HCT116 (cell line): Measurements from ENCODE around the gene SMYD3. TPM values are rescaled to one million over a fixed set of nuclear protein-coding genes. Genes with fewer than 3 reads are reported as not detected.

Experiments
- ATAC-seq: fragments of 200-7000 bp; cut with Tn5 transposase; 2 replicates; pipeline ENCODE4 v1.9.1; 2020; ENCODE audit warnings: mild to moderate bottlenecking, moderate library complexity
- BruUV-seq: library from RNA; stranded (reverse); fragments of 400-500 nt; replicated peaks from 2 replicates; lab custom pipeline; 2021; lab: Mats Ljungman, UMichigan
- CTCF ChIA-PET: fragments of 300-600 bp; sonication (Branson Sonifier 250); formaldehyde crosslinking; loops from one replicate; lab custom pipeline; 2021; ENCODE audit warnings: antibody characterized with exemption; lab: Charles Lee
- POLR2A ChIA-PET: fragments of 300-600, 350-600 bp; sonication (Branson Sonifier 250); formaldehyde crosslinking; loops from one replicate; lab custom pipeline; 2021; ENCODE audit warnings: antibody characterized with exemption; lab: Charles Lee
- RAD21 ChIA-PET, 2 experiments: fragments of 300-600 bp; sonication (Branson Sonifier 250); formaldehyde crosslinking; loops; one replicate each; lab custom pipeline; 2023; ENCODE audit warnings: low total read pairs in 2 of 2; ENCODE audit not compliant: uncharacterized antibody in 2 of 2, unreplicated experiment in 2 of 2, low non-redundant PET in 1 of 2; lab: Charles Lee
- DNase-seq: peaks from one replicate; pipeline ENCODE4 v3.0.0-alpha.2; 2010; ENCODE audit warnings: low read depth, low spot score
- H2AFZ ChIP-seq: fragments of 200-600 bp; shearing (Covaris generic), sonication (generic); 2 replicates; pipeline ENCODE4 v1.6.1; 2017; ENCODE audit warnings: low read depth, mixed run types, mixed read lengths, antibody characterized with exemption, low read length; ENCODE audit not compliant: poor library complexity, severe bottlenecking
- H3K27ac ChIP-seq: 2 replicates; pipeline ENCODE4 v1.5.1; 2012; ENCODE audit warnings: low read depth, low read length
- H3K27me3 ChIP-seq: fragments of 200-600 bp; sonication (generic); 2 replicates; pipeline ENCODE4 v1.6.1; 2016; ENCODE audit warnings: mixed run types, low read length, mixed read lengths; ENCODE audit not compliant: insufficient read depth
- H3K36me3 ChIP-seq, 2 experiments: fragments of 200-500 bp in 1 of 2; fragments of 200-600 bp in 1 of 2; sonication (Bioruptor generic) in 1 of 2; sonication (generic) in 1 of 2; 2 replicates each; pipeline versions ENCODE4 v1.5.1 to v1.6.1; 2014 to 2016; ENCODE audit warnings: low read length in 2 of 2, inconsistent platforms in 1 of 2, mixed read lengths in 1 of 2, mixed run types in 1 of 2; ENCODE audit not compliant: insufficient read depth in 2 of 2, control insufficient read depth in 1 of 2
- H3K4me1 ChIP-seq, 2 experiments: fragments of 200-600 bp in 1 of 2; sonication (generic) in 1 of 2; 2 replicates each; pipeline versions ENCODE4 v1.5.1 to v1.6.1; 2012 to 2017; ENCODE audit warnings: low read length in 2 of 2, inconsistent platforms in 1 of 2, mild to moderate bottlenecking in 1 of 2, mixed read lengths in 1 of 2, mixed run types in 1 of 2, moderate library complexity in 1 of 2; ENCODE audit not compliant: insufficient read depth in 2 of 2, control insufficient read depth in 1 of 2
- H3K4me2 ChIP-seq: fragments of 200-600 bp; sonication (generic); 2 replicates; pipeline ENCODE4 v1.6.1; 2017; ENCODE audit warnings: mixed run types, low read length, mixed read lengths
- H3K4me3 ChIP-seq, 2 experiments: fragments of 200-600 bp in 1 of 2; sonication (generic) in 1 of 2; replicated peaks in 1 of 2; 2 replicates each; pipeline ENCODE4 v1.5.1; 2011 to 2016; ENCODE audit warnings: low read length in 2 of 2, control low read depth in 1 of 2, low read depth in 1 of 2, mild to moderate bottlenecking in 1 of 2, mixed read lengths in 1 of 2, mixed run types in 1 of 2
- H3K79me2 ChIP-seq: fragments of 200-600 bp; sonication (generic); 2 replicates; pipeline ENCODE4 v1.6.1; 2017; ENCODE audit warnings: mild to moderate bottlenecking, mixed run types, low read length, moderate library complexity, mixed read lengths; ENCODE audit not compliant: insufficient read depth
- H3K9ac ChIP-seq: fragments of 200-600 bp; sonication (generic); 2 replicates; pipeline ENCODE4 v1.6.1; 2016; ENCODE audit warnings: low read length, mixed read lengths
- H3K9me2 ChIP-seq: fragments of 200-600 bp; sonication (generic), shearing (Covaris generic); 2 replicates; pipeline ENCODE4 v1.6.1; 2017; ENCODE audit warnings: mixed run types, mild to moderate bottlenecking, moderate library complexity; ENCODE audit not compliant: insufficient read depth
- H3K9me3 ChIP-seq, 2 experiments: fragments of 200-500 bp in 1 of 2; fragments of 200-600 bp in 1 of 2; sonication (Bioruptor generic) in 1 of 2; sonication (generic) in 1 of 2; 2 replicates each; pipeline ENCODE4 v1.6.1; 2014 to 2017; ENCODE audit warnings: low read length in 2 of 2, mixed read lengths in 2 of 2, inconsistent platforms in 1 of 2, low read depth in 1 of 2, mild to moderate bottlenecking in 1 of 2, mixed run types in 1 of 2, moderate library complexity in 1 of 2; ENCODE audit not compliant: control insufficient read depth in 1 of 2, insufficient read depth in 1 of 2
- H4K20me1 ChIP-seq: fragments of 200-600 bp; sonication (generic), shearing (Covaris generic); 2 replicates; pipeline ENCODE4 v1.6.1; 2017; ENCODE audit warnings: mixed run types, mild to moderate bottlenecking, moderate library complexity; ENCODE audit not compliant: insufficient read depth
- ATF3 ChIP-seq: IDR thresholded peaks from 2 replicates; pipeline ENCODE4 v1.6.1; 2012
- CBX3 ChIP-seq: IDR thresholded peaks from 2 replicates; pipeline ENCODE4 v1.6.1; 2012; ENCODE audit warnings: low read depth
- CEBPB ChIP-seq: IDR thresholded peaks from 2 replicates; pipeline ENCODE4 v1.6.1; 2012; ENCODE audit warnings: low read depth
- CTCF ChIP-seq, 3 experiments: fragments of 200-600 bp in 1 of 3; sonication (generic) in 1 of 3; IDR thresholded peaks in 2 of 3; conservative IDR thresholded peaks in 1 of 3; 2 replicates each; pipeline ENCODE4 v1.5.1; 2012 to 2017; ENCODE audit warnings: low read depth in 2 of 3, low read length in 2 of 3, antibody characterized with exemption in 1 of 3, borderline replicate concordance in 1 of 3, control low read depth in 1 of 3, mild to moderate bottlenecking in 1 of 3, mixed read lengths in 1 of 3, mixed run types in 1 of 3, moderate library complexity in 1 of 3; ENCODE audit not compliant: insufficient read depth in 1 of 3
- EGR1 ChIP-seq: IDR thresholded peaks from 2 replicates; pipeline ENCODE4 v1.6.1; 2012; ENCODE audit warnings: low read depth
- EZH2 ChIP-seq: fragments of 200-600 bp; sonication (generic); IDR thresholded peaks from 2 replicates; pipeline ENCODE4 v1.6.1; 2017; ENCODE audit warnings: antibody characterized with exemption, mixed run types
- EZH2phosphoT487 ChIP-seq: fragments of 200-600 bp; IDR thresholded peaks from 2 replicates; pipeline ENCODE4 v1.6.1; 2018; ENCODE audit warnings: antibody characterized with exemption, borderline replicate concordance
- JUND ChIP-seq: IDR thresholded peaks from 2 replicates; pipeline ENCODE4 v1.6.1; 2012
- RAD21 ChIP-seq: IDR thresholded peaks from 2 replicates; pipeline ENCODE4 v1.6.1; 2012; ENCODE audit warnings: low read depth, mild to moderate bottlenecking
- SRF ChIP-seq: IDR thresholded peaks from 2 replicates; pipeline ENCODE4 v1.6.1; 2012; ENCODE audit warnings: low read depth
- TCF7L2 ChIP-seq: IDR thresholded peaks from 2 replicates; pipeline ENCODE4 v1.7.0; 2011; ENCODE audit warnings: borderline replicate concordance, inconsistent platforms; ENCODE audit not compliant: insufficient read depth, insufficient read length; ENCODE audit errors: extremely low read depth
- ZFX ChIP-seq: fragments of 450-650 bp; IDR thresholded peaks from 2 replicates; pipeline ENCODE4 v1.6.1; 2017
- ZNF274 ChIP-seq: fragments of 200-500 bp; sonication (Bioruptor generic); IDR thresholded peaks from 2 replicates; pipeline ENCODE4 v1.6.1; 2014; ENCODE audit warnings: mild to moderate bottlenecking, low read depth, low read length, inconsistent platforms
- intact Hi-C: fragments of 100-400 bp; cut with micrococcal nuclease; formaldehyde crosslinking; loops from 2 replicates; pipeline ENCODE4 v1.10.0; 2022
- total RNA-seq: library from RNA; stranded (reverse); gene quantifications from one replicate; pipeline ENCODE4 v1.2.1, GENCODE V29; 2021; ENCODE audit not compliant: unreplicated experiment
- TF ChIP-seq, protein P1 (sequence below): IDR thresholded peaks from 2 replicates; pipeline ENCODE4 v1.6.1; 2011; ENCODE audit warnings: mild to moderate bottlenecking, low read length, moderate library complexity; ENCODE audit not compliant: insufficient replicate concordance; ENCODE audit errors: extremely low read depth

SMYD3 gene
- total RNA-seq, 1 experiment from 2014 or later, result 33.6 TPM

DNA sequence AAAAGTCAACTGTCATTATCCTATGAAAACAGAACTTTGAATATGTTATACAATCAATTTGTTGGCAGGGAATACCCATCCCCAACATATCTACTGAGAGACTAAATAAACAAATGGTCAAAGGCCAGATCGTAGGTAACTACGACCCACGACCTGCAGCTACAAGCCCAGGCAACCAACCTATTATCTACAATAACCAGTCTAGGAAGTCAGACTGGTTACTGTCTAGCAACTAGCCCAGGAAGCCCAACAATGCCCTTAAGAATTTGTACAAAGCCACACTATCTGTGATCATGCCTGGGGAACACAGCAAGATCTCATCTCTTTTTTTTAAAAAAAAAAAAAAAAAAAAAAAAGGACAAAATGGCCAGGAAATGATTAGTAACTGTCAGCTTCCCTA is 58.7 kb downstream of the SMYD3 start:
- TF ChIP-seq EZH2 (no peak), EGR1 (no peak), RAD21 (no peak), TCF7L2 (no peak), ZFX (no peak), CEBPB (no peak), ATF3 (no peak), CTCF (IDR thresholded peaks at IDR 0.05 in 2 of 3, conservative IDR thresholded peaks at IDR 0.05 in 1 of 3; ENCODE audit: borderline replicate concordance in 1 of 3, insufficient read depth in 1 of 3, low read depth in 2 of 3, low read length in 2 of 3) (no peak), SRF (no peak), JUND (no peak), ZNF274 (no peak), CBX3 (no peak), EZH2phosphoT487 (no peak)
- TF ChIP-seq, protein P1, sequence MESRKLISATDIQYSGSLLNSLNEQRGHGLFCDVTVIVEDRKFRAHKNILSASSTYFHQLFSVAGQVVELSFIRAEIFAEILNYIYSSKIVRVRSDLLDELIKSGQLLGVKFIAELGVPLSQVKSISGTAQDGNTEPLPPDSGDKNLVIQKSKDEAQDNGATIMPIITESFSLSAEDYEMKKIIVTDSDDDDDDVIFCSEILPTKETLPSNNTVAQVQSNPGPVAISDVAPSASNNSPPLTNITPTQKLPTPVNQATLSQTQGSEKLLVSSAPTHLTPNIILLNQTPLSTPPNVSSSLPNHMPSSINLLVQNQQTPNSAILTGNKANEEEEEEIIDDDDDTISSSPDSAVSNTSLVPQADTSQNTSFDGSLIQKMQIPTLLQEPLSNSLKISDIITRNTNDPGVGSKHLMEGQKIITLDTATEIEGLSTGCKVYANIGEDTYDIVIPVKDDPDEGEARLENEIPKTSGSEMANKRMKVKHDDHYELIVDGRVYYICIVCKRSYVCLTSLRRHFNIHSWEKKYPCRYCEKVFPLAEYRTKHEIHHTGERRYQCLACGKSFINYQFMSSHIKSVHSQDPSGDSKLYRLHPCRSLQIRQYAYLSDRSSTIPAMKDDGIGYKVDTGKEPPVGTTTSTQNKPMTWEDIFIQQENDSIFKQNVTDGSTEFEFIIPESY, result no peak
- ChIA-PET RAD21 (no interaction called here), CTCF (no interaction called here), POLR2A (no interaction called here)
- Histone ChIP-seq H3K27ac (no peak overlapping the region), H3K9ac (no peak overlapping the region), H3K4me1 (no peaks in the 10 kb centered on the region), H3K79me2 (no peaks in the 10 kb centered on the region), H3K27me3 (no peaks in the 10 kb centered on the region), H3K9me2 (no peaks in the 10 kb centered on the region), H3K36me3 (no peaks in the 10 kb centered on the region), H3K4me3 (no peak overlapping the region), H3K9me3 (no peaks in the 10 kb centered on the region), H4K20me1 (no peaks in the 10 kb centered on the region), H3K4me2 (no peak overlapping the region), H2AFZ (no peak overlapping the region)
- ATAC-seq (no peak), DNase-seq (no peak)
- intact Hi-C loops, result no loop called here
- no TSS peak for BruUV-seq
